ENCODE measurements around the gene SLAMF9. TPM values are rescaled to one million over a fixed set of nuclear protein-coding genes. Genes with fewer than 3 reads are reported as not detected.

SLAMF9 gene
- total RNA-seq, 2 donors from 2014 or later: not detected

GRCh38 chr1:159951016-159951415, 3.0 kb downstream of the SLAMF9 start:
- Histone ChIP-seq H3K4me1 (ENCODE audit: control insufficient read depth, insufficient read depth, low read length) (peaks cover 2% of the 10 kb centered on the region), H3K27ac (ENCODE audit: low read depth, low read length) (no peak overlapping the region), H3K9me3 (ENCODE audit: control insufficient read depth, low read length) (no peaks in the 10 kb centered on the region), H3K27me3 (ENCODE audit: control insufficient read depth, insufficient read depth, low read length, poor library complexity, severe bottlenecking) (peaks cover 32% of the 10 kb centered on the region), H3K36me3 (ENCODE audit: control insufficient read depth, insufficient read depth, low read length) (no peaks in the 10 kb centered on the region), H3K4me3 (ENCODE audit: low read length) (no peak overlapping the region), H3K9ac (ENCODE audit: extremely low read depth, low read length, poor library complexity, severe bottlenecking) (no peak overlapping the region)
- no peak overlapping the region for H3K27ac Mint-ChIP-seq
- TF ChIP-seq CTCF (conservative IDR thresholded peaks at IDR 0.05): no peak
- H3K27me3 Mint-ChIP-seq (ENCODE audit: insufficient read depth): peaks cover 47% of the 10 kb centered on the region
- DNase-seq: no peak
- H3K4me3 Mint-ChIP-seq: no peak overlapping the region
- WGBS, 2 experiments (ENCODE audit: insufficient coverage in 1 of 2, insufficient read length in 1 of 2): 50 to 81% methylated on average over 1 to 2 of the region's 2 CpGs
- H3K9me3 Mint-ChIP-seq: no peaks in the 10 kb centered on the region
- H3K36me3 Mint-ChIP-seq (ENCODE audit: low read depth): no peaks in the 10 kb centered on the region
- H3K4me1 Mint-ChIP-seq: peaks cover 4% of the 10 kb centered on the region

DNA sequence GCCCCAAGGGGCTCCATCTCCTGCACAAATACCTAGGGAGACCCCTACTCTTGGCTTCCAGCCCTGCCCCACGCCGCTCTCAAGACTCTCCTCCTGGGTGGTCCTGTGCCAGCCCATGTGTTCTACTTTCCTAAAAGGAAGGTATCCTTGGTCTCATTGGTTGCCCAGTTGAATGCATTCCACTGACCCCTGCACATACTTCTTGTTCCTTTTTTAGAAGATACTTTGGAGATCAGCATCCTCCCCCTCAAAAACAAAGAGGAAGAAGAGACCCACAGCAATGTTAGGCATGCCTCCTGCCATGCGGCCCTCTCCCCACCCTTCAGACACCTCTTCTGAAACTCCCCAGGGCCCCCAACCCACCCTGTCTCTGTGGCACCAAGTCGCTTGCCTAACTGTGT, 4.1 kb downstream of the SLAMF9 start:
- Mint-ChIP-seq H3K36me3 (ENCODE audit: low read depth) (no peaks in the 10 kb centered on the region), H3K4me1 (peaks cover 9% of the 10 kb centered on the region), H3K27me3 (ENCODE audit: insufficient read depth) (peaks cover 50% of the 10 kb centered on the region), H3K4me3 (no peak overlapping the region), H3K9me3 (no peaks in the 10 kb centered on the region), H3K27ac (no peak overlapping the region)
- TF ChIP-seq CTCF (conservative IDR thresholded peaks at IDR 0.05): no peak
- peaks cover 4% of the 10 kb centered on the region for H3K4me1 ChIP-seq (ENCODE audit: control insufficient read depth, insufficient read depth, low read length)
- no peak overlapping the region for H3K9ac ChIP-seq (ENCODE audit: extremely low read depth, low read length, poor library complexity, severe bottlenecking)
- no peaks in the 10 kb centered on the region for H3K36me3 ChIP-seq (ENCODE audit: control insufficient read depth, insufficient read depth, low read length)
- no peak overlapping the region for H3K27ac ChIP-seq (ENCODE audit: low read depth, low read length)
- 88% methylated on average over 4 of the region's 4 CpGs; no CpG with 5 or more reads in 1 of the 2 experiments for WGBS, 2 experiments (ENCODE audit: insufficient coverage in 1 of 2, insufficient read length in 1 of 2)
- H3K9me3 ChIP-seq (ENCODE audit: control insufficient read depth, low read length): no peaks in the 10 kb centered on the region
- no peak overlapping the region for H3K4me3 ChIP-seq (ENCODE audit: low read length)
- DNase-seq: peak; percentile 14
- peaks cover 36% of the 10 kb centered on the region for H3K27me3 ChIP-seq (ENCODE audit: control insufficient read depth, insufficient read depth, low read length, poor library complexity, severe bottlenecking)

DNA sequence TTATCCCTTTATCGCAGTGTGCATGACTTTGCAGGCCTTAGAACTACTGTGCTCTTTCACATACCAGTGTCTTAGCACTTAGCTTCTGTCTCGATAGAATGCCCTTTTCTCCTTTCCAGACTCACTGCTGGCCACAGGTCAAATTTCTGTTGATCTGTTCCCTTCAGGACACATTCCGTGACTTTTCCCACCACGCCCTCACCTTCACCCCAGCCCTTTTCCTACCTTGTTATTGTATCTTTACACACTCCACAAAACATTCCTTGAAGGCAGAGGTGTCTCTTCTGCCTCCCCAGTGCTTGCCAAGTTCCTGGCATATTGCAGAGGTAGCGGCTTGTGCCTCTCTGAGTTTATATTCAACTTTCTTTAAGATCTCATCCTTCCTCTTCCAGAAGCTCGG, 4.9 kb downstream of the SLAMF9 start:
- TF ChIP-seq CTCF (conservative IDR thresholded peaks at IDR 0.05): no peak
- no peaks in the 10 kb centered on the region for H3K9me3 Mint-ChIP-seq

More for the DNA sequence above, 4.9 kb downstream of the SLAMF9 start:
- DNase-seq: peak; percentile 44
- Histone ChIP-seq H3K4me1 (ENCODE audit: control insufficient read depth, insufficient read depth, low read length) (peaks cover 4% of the 10 kb centered on the region), H3K27ac (ENCODE audit: low read depth, low read length) (no peak overlapping the region), H3K4me3 (ENCODE audit: low read length) (no peak overlapping the region), H3K9me3 (ENCODE audit: control insufficient read depth, low read length) (no peaks in the 10 kb centered on the region), H3K27me3 (ENCODE audit: control insufficient read depth, insufficient read depth, low read length, poor library complexity, severe bottlenecking) (peaks cover 44% of the 10 kb centered on the region), H3K36me3 (ENCODE audit: control insufficient read depth, insufficient read depth, low read length) (no peaks in the 10 kb centered on the region), H3K9ac (ENCODE audit: extremely low read depth, low read length, poor library complexity, severe bottlenecking) (no peak overlapping the region)
- H3K4me3 Mint-ChIP-seq: no peak overlapping the region
- H3K27me3 Mint-ChIP-seq (ENCODE audit: insufficient read depth): peaks cover 58% of the 10 kb centered on the region
- no peaks in the 10 kb centered on the region for H3K36me3 Mint-ChIP-seq (ENCODE audit: low read depth)
- 87 to 91% methylated on average over 6 of the region's 6 CpGs for WGBS, 2 experiments (ENCODE audit: insufficient coverage in 1 of 2, insufficient read length in 1 of 2)
- no peak overlapping the region for H3K27ac Mint-ChIP-seq
- H3K4me1 Mint-ChIP-seq: peaks cover 12% of the 10 kb centered on the region
